Neural progenitor cell (in vitro differentiated cells): ENCODE measurements around the gene CHMP1A. TPM values are rescaled to one million over a fixed set of nuclear protein-coding genes. Genes with fewer than 3 reads are reported as not detected.
A peak's percentile ranks its signal among the peaks of the same experiment; 100 is the strongest.
"Not testable (repeated sequence)": the region's sequence is repeated elsewhere in the genome, so short reads cannot be mapped to it uniquely, and the experiment has no call there.

Experiments used
- DNase-seq: peaks from one replicate; pipeline ENCODE4 v3.0.0-alpha.2; 2016; ENCODE audit warnings: low spot score
- H2AFZ ChIP-seq: fragments of 200-600 bp; sonication (generic); replicated peaks from 2 replicates; pipeline ENCODE4 v1.6.1; 2016; ENCODE audit warnings: antibody characterized with exemption
- H3F3A ChIP-seq: fragments of 200-600 bp; sonication (generic); 2 replicates; pipeline ENCODE4 v1.6.1; 2016; ENCODE audit warnings: antibody characterized with exemption, low read depth
- H3K27ac ChIP-seq: fragments of 200-600 bp; sonication (generic); 2 replicates; pipeline ENCODE4 v1.5.1; 2016; ENCODE audit warnings: mild to moderate bottlenecking
- H3K27me3 ChIP-seq: fragments of 200-600 bp; sonication (generic); 2 replicates; pipeline ENCODE4 v1.6.1; 2016; ENCODE audit warnings: mild to moderate bottlenecking, moderate library complexity
- H3K36me3 ChIP-seq: fragments of 200-600 bp; sonication (generic); 2 replicates; pipeline ENCODE4 v1.5.1; 2016
- H3K4me1 ChIP-seq: fragments of 200-600 bp; sonication (generic); 2 replicates; pipeline ENCODE4 v1.6.1; 2016; ENCODE audit warnings: mixed run types
- H3K4me2 ChIP-seq: fragments of 200-600 bp; sonication (generic); 2 replicates; pipeline ENCODE4 v1.6.1; 2016
- H3K4me3 ChIP-seq: fragments of 200-600 bp; sonication (generic); 2 replicates; pipeline ENCODE4 v1.5.1; 2016
- H3K79me2 ChIP-seq: fragments of 200-600 bp; sonication (generic); 2 replicates; pipeline ENCODE4 v1.6.1; 2016; ENCODE audit warnings: low read depth
- H3K9ac ChIP-seq: fragments of 200-600 bp; sonication (generic); 2 replicates; pipeline ENCODE4 v1.6.1; 2016
- H3K9me3 ChIP-seq: fragments of 200-600 bp; sonication (generic); 2 replicates; pipeline ENCODE4 v1.5.1; 2016; ENCODE audit warnings: low read depth
- H4K20me1 ChIP-seq: fragments of 200-600 bp; sonication (generic); 2 replicates; pipeline ENCODE4 v1.6.1; 2016; ENCODE audit warnings: low read depth
- H3K27ac Mint-ChIP-seq: 3 replicates; pipeline ENCODE4 v1.8.0; 2021; ENCODE audit warnings: mixed read lengths
- H3K27me3 Mint-ChIP-seq: 2 replicates; pipeline ENCODE4 v1.8.0; 2022; ENCODE audit warnings: low read depth, mild to moderate bottlenecking, inconsistent platforms, moderate library complexity, mixed read lengths; ENCODE audit not compliant: insufficient read depth
- H3K36me3 Mint-ChIP-seq: 3 replicates; pipeline ENCODE4 v1.8.0; 2021; ENCODE audit warnings: mixed read lengths
- H3K4me1 Mint-ChIP-seq: 3 replicates; pipeline ENCODE4 v1.8.0; 2021; ENCODE audit warnings: mixed read lengths
- H3K4me3 Mint-ChIP-seq: 3 replicates; pipeline ENCODE4 v1.8.0; 2021; ENCODE audit warnings: mild to moderate bottlenecking, moderate library complexity, mixed read lengths
- H3K9me3 Mint-ChIP-seq: 3 replicates; pipeline ENCODE4 v1.8.0; 2020; ENCODE audit warnings: mixed read lengths
- EZH2 ChIP-seq: fragments of 200-600 bp; sonication (generic); IDR thresholded peaks from 2 replicates; pipeline ENCODE4 v1.6.1; 2017; ENCODE audit warnings: antibody characterized with exemption, mild to moderate bottlenecking, moderate library complexity
- EZH2phosphoT487 ChIP-seq: fragments of 200-600 bp; sonication (generic); IDR thresholded peaks from 2 replicates; pipeline ENCODE4 v1.6.1; 2017; ENCODE audit warnings: antibody characterized with exemption
- total RNA-seq: library from RNA; depleted of rRNA; stranded (reverse); fragments of >200 nt; gene quantifications from 2 replicates; pipeline ENCODE4 v1.2.3, GENCODE V29; 2015; ENCODE audit warnings: low replicate concordance
- TF ChIP-seq, protein P1 (sequence below): fragments of 200-600 bp; sonication (generic); IDR thresholded peaks from 2 replicates; pipeline ENCODE4 v1.5.1; 2017; ENCODE audit warnings: antibody characterized with exemption, mild to moderate bottlenecking

The CHMP1A gene
- total RNA-seq, 1 donor from 2014 or later, result 34.6 TPM

DNA sequence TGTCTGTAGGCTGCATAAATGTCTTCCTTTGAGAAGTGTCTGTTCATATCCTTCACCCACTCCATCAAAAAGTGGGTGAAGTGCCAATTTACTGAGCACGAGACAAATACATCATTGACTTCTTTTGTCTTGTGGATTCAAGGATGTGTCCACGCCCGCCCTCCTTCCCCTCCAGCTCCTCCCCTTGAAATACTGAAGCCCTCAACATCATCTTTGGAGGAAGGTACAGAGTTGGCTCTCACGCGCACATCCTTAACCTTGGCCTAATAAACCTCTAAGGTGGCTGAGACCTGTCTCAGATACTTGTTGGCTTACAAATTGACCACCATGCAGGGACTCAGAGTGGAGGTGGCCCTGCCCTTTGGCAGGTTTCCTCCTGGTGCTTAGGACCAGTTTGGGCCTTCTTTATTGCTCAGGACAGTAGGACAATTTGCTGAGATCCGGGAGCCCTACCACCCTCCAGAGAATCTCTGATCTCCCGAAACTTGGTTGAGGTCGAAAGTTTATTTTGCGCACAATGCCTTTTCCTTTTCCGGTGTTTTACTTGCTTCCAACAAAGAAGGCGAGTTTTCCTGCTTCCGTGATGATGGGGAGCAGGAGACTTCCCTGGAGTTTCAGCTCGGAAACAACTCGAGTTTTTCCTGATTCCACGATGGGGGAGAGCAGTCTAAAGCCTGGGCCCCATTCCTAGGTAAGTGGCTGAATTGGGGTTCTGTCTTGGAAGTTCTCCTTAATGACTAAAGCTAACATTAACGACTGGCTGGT lies 14.9 kb upstream of the CHMP1A start:
- Histone ChIP-seq H3K9ac (no peak overlapping the region), H3K27me3 (no peaks in the 10 kb centered on the region), H3K79me2 (no peaks in the 10 kb centered on the region), H3K4me3 (no peak overlapping the region), H4K20me1 (no peaks in the 10 kb centered on the region), H3K4me2 (no peak overlapping the region), H3K27ac (no peak overlapping the region), H3F3A (no peaks in the 10 kb centered on the region), H3K9me3 (peaks cover 7% of the 10 kb centered on the region), H2AFZ (no peak overlapping the region), H3K4me1 (no peaks in the 10 kb centered on the region), H3K36me3 (peaks cover 5% of the 10 kb centered on the region)
- H3K4me3 Mint-ChIP-seq, result no peak overlapping the region
- no peaks in the 10 kb centered on the region for H3K27me3 Mint-ChIP-seq
- no peak overlapping the region for H3K27ac Mint-ChIP-seq
- TF ChIP-seq EZH2, result no peak
- TF ChIP-seq, protein P1, sequence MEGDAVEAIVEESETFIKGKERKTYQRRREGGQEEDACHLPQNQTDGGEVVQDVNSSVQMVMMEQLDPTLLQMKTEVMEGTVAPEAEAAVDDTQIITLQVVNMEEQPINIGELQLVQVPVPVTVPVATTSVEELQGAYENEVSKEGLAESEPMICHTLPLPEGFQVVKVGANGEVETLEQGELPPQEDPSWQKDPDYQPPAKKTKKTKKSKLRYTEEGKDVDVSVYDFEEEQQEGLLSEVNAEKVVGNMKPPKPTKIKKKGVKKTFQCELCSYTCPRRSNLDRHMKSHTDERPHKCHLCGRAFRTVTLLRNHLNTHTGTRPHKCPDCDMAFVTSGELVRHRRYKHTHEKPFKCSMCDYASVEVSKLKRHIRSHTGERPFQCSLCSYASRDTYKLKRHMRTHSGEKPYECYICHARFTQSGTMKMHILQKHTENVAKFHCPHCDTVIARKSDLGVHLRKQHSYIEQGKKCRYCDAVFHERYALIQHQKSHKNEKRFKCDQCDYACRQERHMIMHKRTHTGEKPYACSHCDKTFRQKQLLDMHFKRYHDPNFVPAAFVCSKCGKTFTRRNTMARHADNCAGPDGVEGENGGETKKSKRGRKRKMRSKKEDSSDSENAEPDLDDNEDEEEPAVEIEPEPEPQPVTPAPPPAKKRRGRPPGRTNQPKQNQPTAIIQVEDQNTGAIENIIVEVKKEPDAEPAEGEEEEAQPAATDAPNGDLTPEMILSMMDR, result no peak
- TF ChIP-seq EZH2phosphoT487, result no peak
- peaks cover 14% of the 10 kb centered on the region for H3K9me3 Mint-ChIP-seq
- H3K4me1 Mint-ChIP-seq, result no peaks in the 10 kb centered on the region
- peaks cover 32% of the 10 kb centered on the region for H3K36me3 Mint-ChIP-seq
- DNase-seq, result no peak

DNA sequence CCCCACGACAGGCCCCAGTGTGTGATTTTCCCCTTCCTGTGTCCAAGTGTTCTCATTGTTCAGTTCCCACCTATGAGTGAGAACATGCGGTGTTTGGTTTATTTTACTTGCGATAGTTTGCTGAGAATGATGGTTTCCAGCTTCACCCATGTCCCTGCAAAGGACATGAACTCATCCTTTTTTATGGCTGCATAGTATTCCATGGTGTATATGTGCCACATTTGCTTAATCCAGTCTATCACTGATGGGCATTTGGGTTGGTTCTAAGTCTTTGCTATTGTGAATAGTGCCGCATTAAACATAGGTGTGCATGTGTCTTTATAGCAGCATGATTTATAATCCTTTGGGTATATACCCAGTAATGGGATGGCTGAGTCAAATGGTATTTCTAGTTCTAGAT lies 14.1 kb upstream of the CHMP1A start:
- not testable (repeated sequence) for H3K4me2 ChIP-seq, DNase-seq, H3K4me3 Mint-ChIP-seq, H3K4me3 ChIP-seq, H3K9ac ChIP-seq, H3K27me3 ChIP-seq, H3K36me3 ChIP-seq, H3K79me2 ChIP-seq, H3K27me3 Mint-ChIP-seq, H2AFZ ChIP-seq, H3K9me3 ChIP-seq, H3K4me1 ChIP-seq, H3F3A ChIP-seq, H3K4me1 Mint-ChIP-seq, H3K27ac Mint-ChIP-seq, H4K20me1 ChIP-seq, H3K27ac ChIP-seq
- Mint-ChIP-seq H3K9me3 (peaks cover 15% of the 10 kb centered on the region), H3K36me3 (peaks cover 30% of the 10 kb centered on the region)

DNA sequence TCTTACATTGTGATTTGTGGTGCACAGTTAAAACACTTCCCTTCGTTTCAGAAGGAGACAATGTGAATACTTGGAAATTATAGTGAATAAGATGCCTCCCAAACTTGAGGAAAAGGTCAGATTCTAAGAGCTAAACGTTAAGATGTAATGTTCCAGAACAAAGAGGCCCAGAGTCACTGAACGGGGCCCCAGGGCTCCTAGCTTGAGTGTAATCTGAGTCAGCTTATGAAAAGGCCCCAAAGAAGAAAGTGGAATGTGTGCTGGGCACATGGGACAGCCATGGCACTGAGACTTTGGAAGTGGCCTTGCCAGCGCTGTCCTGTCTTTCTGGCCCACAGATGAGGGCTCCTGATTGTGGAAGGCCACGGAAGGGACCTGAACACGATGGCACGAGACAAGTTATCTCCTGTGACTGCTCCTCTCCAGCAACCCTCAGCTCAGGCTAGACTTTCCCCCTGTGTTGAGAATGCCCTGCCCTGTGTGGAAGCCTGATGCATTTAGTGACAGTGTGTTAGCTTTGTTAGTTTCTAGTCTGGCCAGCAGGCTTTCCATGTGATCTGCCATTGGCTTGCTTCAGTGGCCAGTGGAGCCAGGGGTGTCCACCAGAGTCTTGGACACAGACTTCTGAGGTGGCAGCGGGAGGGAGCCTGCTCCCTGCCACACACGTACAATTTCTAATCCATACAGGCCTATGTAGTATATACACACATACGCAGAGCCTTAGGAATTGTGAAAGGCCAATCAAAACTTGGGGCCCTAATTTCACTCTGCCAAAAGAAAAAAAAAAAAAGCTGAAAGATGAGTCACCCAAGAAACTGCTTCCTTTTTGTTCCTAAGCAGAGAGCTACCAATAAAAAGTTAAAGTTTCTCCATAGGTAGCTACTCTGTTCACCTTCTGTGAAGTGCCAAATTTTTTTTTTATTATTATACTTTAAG lies 13.3 kb upstream of the CHMP1A start:
- Mint-ChIP-seq H3K4me3 (no peak overlapping the region), H3K9me3 (peaks cover 21% of the 10 kb centered on the region), H3K27ac (peak overlapping the region; percentile 33), H3K27me3 (peaks cover 2% of the 10 kb centered on the region), H3K36me3 (peaks cover 38% of the 10 kb centered on the region), H3K4me1 (no peaks in the 10 kb centered on the region)
- no peaks in the 10 kb centered on the region for H3K27me3 ChIP-seq
- DNase-seq, result no peak
- H3K9ac ChIP-seq, result no peak overlapping the region
- H3K4me1 ChIP-seq, result no peaks in the 10 kb centered on the region
- no peaks in the 10 kb centered on the region for H3F3A ChIP-seq
- H3K4me2 ChIP-seq, result no peak overlapping the region
- peaks cover 6% of the 10 kb centered on the region for H3K9me3 ChIP-seq
- no peaks in the 10 kb centered on the region for H4K20me1 ChIP-seq
- H3K27ac ChIP-seq, result no peak overlapping the region
- no peaks in the 10 kb centered on the region for H3K79me2 ChIP-seq
- TF ChIP-seq EZH2 (no peak), EZH2phosphoT487 (no peak)
- TF ChIP-seq, protein P1, result no peak
- no peak overlapping the region for H2AFZ ChIP-seq
- H3K36me3 ChIP-seq, result no peaks in the 10 kb centered on the region
- no peak overlapping the region for H3K4me3 ChIP-seq
